Activated CD8-positive, alpha-beta memory T cell treated with anti-CD3 and anti-CD28 coated beads for 24 hours (primary cell): ENCODE results near the gene RPS3.

ENCODE experiments used
- DNase-seq: peaks from one replicate; pipeline ENCODE4 v3.0.0-alpha.2; 2020

The RPS3 gene

GRCh38 chr11:75420224-75421034, 21.1 kb downstream of the RPS3 start:
- DNase-seq, result no peak

GRCh38 chr11:75421035-75421602, 21.8 kb downstream of the RPS3 start:
- DNase-seq, result no peak

GRCh38 chr11:75421902-75422247, 22.6 kb downstream of the RPS3 start:
- DNase-seq, result no peak

GRCh38 chr11:75422248-75423231, 23.2 kb downstream of the RPS3 start:
- no peak for DNase-seq

GRCh38 chr11:75423721-75424120, 24.4 kb downstream of the RPS3 start:
- DNase-seq, result no peak

GRCh38 chr11:75424396-75424795, 25.1 kb downstream of the RPS3 start:
- no peak for DNase-seq

GRCh38 chr11:75425422-75425821, 26.1 kb downstream of the RPS3 start:
- DNase-seq, result no peak

GRCh38 chr11:75426720-75427086, 27.4 kb downstream of the RPS3 start:
- DNase-seq, result no peak

- no peak for DNase-seq
Observed at GRCh38 chr11:75427181-75427580, 27.9 kb downstream of the RPS3 start.

GRCh38 chr11:75428281-75428724, 29.0 kb downstream of the RPS3 start:
- DNase-seq, result peak; percentile 74

GRCh38 chr11:75428989-75429640, 29.8 kb downstream of the RPS3 start:
- DNase-seq, result no peak

- no peak for DNase-seq
Observed at GRCh38 chr11:75429641-75429901, 30.3 kb downstream of the RPS3 start.

GRCh38 chr11:75429902-75430713, 30.8 kb downstream of the RPS3 start:
- DNase-seq, result peak; percentile 84

- DNase-seq, result no peak
Observed at GRCh38 chr11:75430714-75431532, 31.6 kb downstream of the RPS3 start.

- DNase-seq, result no peak
Observed at GRCh38 chr11:75431533-75432525, 32.5 kb downstream of the RPS3 start.

GRCh38 chr11:75432911-75433321, 33.6 kb downstream of the RPS3 start, which contains the start of gene KLHL35:
TSS of gene KLHL35 (minus strand) at chr11:75433203. CDS start at chr11:75430629, 2,574 bp downstream.
- DNase-seq, result no peak

- no peak for DNase-seq
Observed at GRCh38 chr11:75433443-75433842, 34.1 kb downstream of the RPS3 start.

- no peak for DNase-seq
Observed at GRCh38 chr11:75434051-75434450, 34.7 kb downstream of the RPS3 start.

GRCh38 chr11:75434886-75435570, 35.7 kb downstream of the RPS3 start:
- no peak for DNase-seq
